ENCODE measurements around the gene MKRN3. TPM values are rescaled to one million over a fixed set of nuclear protein-coding genes. Genes with fewer than 3 reads are reported as not detected.

The MKRN3 gene
- total RNA-seq, 2 experiments from 2014 or later, result 0.91 to 1.5 TPM

DNA sequence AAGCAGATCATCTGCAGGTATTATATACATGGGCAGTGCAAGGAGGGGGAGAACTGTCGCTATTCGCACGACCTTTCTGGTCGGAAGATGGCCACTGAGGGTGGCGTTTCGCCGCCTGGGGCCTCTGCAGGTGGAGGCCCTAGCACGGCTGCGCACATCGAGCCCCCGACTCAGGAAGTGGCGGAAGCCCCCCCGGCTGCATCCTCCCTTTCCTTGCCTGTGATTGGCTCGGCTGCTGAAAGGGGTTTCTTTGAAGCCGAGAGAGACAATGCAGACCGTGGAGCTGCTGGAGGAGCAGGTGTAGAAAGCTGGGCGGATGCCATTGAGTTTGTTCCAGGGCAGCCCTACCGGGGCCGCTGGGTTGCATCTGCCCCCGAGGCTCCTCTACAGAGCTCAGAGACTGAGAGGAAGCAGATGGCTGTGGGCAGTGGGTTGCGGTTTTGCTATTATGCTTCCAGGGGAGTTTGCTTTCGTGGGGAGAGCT lies 639 bp downstream of the MKRN3 start:
- ATAC-seq, result peak; percentile 55
- H3K4me3 Mint-ChIP-seq, result peak overlapping the region; percentile 65
- peak; percentile 33 for DNase-seq
- no peaks in the 10 kb centered on the region for H3K36me3 Mint-ChIP-seq (ENCODE audit: low read depth)
- ChIA-PET POLR2A (no interaction called here), CTCF (no interaction called here)
- H3K27me3 Mint-ChIP-seq (ENCODE audit: low read depth), result no peaks in the 10 kb centered on the region
- no peaks in the 10 kb centered on the region for H3K9me3 Mint-ChIP-seq (ENCODE audit: insufficient read depth)
- H3K4me1 Mint-ChIP-seq (ENCODE audit: low read depth), result no peaks in the 10 kb centered on the region
- H3K27ac Mint-ChIP-seq, result no peak overlapping the region

DNA sequence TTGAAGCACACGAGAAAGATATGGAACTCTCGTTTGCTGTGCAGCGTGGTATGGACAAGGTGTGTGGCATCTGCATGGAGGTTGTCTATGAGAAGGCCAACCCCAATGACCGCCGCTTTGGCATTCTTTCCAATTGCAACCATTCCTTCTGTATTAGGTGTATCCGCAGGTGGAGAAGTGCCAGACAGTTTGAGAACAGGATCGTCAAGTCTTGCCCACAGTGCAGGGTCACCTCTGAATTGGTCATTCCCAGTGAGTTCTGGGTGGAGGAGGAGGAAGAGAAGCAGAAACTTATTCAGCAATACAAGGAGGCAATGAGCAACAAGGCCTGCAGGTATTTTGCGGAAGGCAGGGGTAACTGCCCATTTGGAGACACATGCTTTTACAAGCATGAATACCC lies 1.2 kb downstream of the MKRN3 start:
- peak overlapping the region; percentile 65 for H3K4me3 Mint-ChIP-seq
- ATAC-seq (no peak), DNase-seq (no peak)
- no peaks in the 10 kb centered on the region for H3K4me1 Mint-ChIP-seq (ENCODE audit: low read depth)
- H3K27me3 Mint-ChIP-seq (ENCODE audit: low read depth), result no peaks in the 10 kb centered on the region
- no peaks in the 10 kb centered on the region for H3K36me3 Mint-ChIP-seq (ENCODE audit: low read depth)
- H3K9me3 Mint-ChIP-seq (ENCODE audit: insufficient read depth), result no peaks in the 10 kb centered on the region
- CTCF ChIA-PET, result no interaction called here
- POLR2A ChIA-PET, result no interaction called here
- no peak overlapping the region for H3K27ac Mint-ChIP-seq

DNA sequence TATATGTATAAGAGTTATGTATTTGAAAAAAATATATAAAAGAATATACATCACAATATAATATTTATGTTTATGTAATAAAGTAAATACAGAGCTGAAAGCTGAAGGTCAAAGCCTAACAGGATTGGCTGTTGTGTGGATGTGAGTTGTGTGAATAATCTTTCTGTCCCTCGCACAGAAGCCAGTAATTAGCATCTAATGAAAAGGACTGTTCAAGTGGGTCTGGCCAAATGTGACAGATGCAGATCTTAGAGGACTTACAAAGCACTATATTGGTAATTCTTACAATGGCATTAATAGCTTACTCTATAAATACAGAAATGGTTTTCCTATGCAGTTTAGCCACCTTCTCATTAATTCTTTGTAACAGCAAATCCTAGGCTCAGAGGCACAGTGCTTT lies 2.4 kb downstream of the MKRN3 start:
- ChIA-PET POLR2A (no interaction called here), CTCF (no interaction called here)
- H3K27ac Mint-ChIP-seq, result no peak overlapping the region
- ATAC-seq (no peak), DNase-seq (no peak)
- no peak overlapping the region for H3K4me3 Mint-ChIP-seq
- no peaks in the 10 kb centered on the region for H3K27me3 Mint-ChIP-seq (ENCODE audit: low read depth)
- no peaks in the 10 kb centered on the region for H3K9me3 Mint-ChIP-seq (ENCODE audit: insufficient read depth)
- no peaks in the 10 kb centered on the region for H3K4me1 Mint-ChIP-seq (ENCODE audit: low read depth)
- no peaks in the 10 kb centered on the region for H3K36me3 Mint-ChIP-seq (ENCODE audit: low read depth)

DNA sequence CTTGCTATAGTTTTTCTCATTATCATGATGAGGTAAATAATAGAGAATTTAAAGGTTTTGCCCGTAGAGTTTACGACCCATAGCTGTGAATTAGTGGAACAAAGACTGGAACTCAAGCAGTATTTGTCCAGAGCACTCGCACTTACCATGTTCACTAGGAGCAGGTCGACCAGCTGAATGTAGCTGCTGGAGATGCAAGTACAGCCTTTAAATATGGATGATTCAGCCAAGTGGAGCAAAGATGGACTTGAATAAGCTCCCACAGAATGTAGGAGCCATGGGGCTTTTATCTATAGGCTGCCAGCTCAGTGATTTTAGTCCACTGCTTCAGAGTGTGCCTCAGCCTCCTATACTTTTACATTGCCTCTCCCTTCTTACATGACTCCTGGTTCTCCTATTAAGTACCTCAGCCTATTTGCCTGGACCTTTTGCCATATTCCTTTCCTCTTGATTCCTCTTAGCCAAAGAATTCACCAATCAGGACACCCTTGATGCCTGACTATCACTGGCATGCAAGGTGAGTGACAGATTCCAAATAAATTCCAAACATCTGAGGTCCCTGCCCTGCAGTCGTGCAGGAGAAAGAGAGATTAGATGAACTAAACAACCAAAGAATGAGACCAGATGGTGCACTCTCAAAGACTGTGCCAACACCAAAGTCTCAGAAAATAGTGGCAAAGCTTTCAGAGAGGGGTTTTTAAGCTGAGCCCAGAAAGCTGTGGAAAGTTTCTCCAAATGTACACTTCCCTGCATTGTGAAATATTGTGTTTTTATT lies 3.9 kb downstream of the MKRN3 start:
- POLR2A ChIA-PET, result no interaction called here
- Mint-ChIP-seq H3K4me3 (no peak overlapping the region), H3K9me3 (ENCODE audit: insufficient read depth) (no peaks in the 10 kb centered on the region)

DNA sequence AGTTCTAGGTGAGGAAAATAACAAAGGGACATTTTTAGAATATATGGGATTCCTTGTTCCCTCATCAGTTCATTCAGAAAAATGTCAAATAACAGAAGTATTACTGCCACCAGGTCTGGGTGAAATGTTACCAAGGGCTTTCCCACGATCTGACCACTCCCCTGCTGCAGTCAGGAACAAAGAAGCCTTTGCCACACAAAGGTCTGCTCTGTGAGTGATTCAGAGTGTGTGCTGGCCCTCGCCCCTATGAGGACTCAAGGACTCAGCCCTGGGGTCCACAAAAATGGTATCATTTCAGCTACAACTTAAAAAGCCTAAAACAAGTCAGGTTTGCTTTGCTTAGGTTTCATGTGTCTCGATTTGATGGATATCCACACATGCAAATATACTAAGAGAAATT lies 5.0 kb downstream of the MKRN3 start:
- DNase-seq, result no peak
- H3K36me3 Mint-ChIP-seq (ENCODE audit: low read depth), result no peaks in the 10 kb centered on the region
- H3K27me3 Mint-ChIP-seq (ENCODE audit: low read depth), result no peaks in the 10 kb centered on the region
- ChIA-PET POLR2A (no interaction called here), CTCF (no interaction called here)
- no peaks in the 10 kb centered on the region for H3K4me1 Mint-ChIP-seq (ENCODE audit: low read depth)
- H3K4me3 Mint-ChIP-seq, result no peak overlapping the region
- H3K9me3 Mint-ChIP-seq (ENCODE audit: insufficient read depth), result no peaks in the 10 kb centered on the region
- no peak for ATAC-seq
- no peak overlapping the region for H3K27ac Mint-ChIP-seq

More for the DNA sequence above, 3.9 kb downstream of the MKRN3 start:
- Mint-ChIP-seq H3K4me1 (ENCODE audit: low read depth) (no peaks in the 10 kb centered on the region), H3K27ac (no peak overlapping the region), H3K36me3 (ENCODE audit: low read depth) (no peaks in the 10 kb centered on the region), H3K27me3 (ENCODE audit: low read depth) (no peaks in the 10 kb centered on the region)
- CTCF ChIA-PET, result no interaction called here
- ATAC-seq (no peak), DNase-seq (no peak)

DNA sequence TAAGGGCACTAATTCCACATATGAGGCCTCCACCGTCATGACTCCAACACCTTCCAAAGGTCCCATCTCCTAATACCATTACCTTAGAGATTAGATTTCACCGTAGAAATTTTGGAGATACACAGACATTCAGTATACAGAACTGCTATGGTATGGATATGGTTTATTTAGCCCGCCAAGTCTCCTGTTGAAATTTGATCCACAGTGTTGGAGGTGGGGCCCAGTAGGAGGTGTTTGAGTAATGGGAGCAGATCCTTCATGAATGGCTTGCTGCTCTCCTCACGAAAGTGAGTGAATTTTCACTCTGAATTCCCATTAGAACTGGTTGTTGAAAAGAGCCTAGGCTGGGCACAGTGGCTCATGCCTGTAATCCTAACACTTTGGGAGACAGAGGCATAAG lies 7.4 kb downstream of the MKRN3 start:
- H3K9me3 Mint-ChIP-seq (ENCODE audit: insufficient read depth), result no peaks in the 10 kb centered on the region
- H3K4me1 Mint-ChIP-seq (ENCODE audit: low read depth), result no peaks in the 10 kb centered on the region
- no peak overlapping the region for H3K27ac Mint-ChIP-seq
- H3K4me3 Mint-ChIP-seq, result no peak overlapping the region
- ChIA-PET POLR2A (no interaction called here), CTCF (no interaction called here)
- DNase-seq, result no peak
- H3K36me3 Mint-ChIP-seq (ENCODE audit: low read depth), result no peaks in the 10 kb centered on the region
- H3K27me3 Mint-ChIP-seq (ENCODE audit: low read depth), result no peaks in the 10 kb centered on the region
- no peak for ATAC-seq

DNA sequence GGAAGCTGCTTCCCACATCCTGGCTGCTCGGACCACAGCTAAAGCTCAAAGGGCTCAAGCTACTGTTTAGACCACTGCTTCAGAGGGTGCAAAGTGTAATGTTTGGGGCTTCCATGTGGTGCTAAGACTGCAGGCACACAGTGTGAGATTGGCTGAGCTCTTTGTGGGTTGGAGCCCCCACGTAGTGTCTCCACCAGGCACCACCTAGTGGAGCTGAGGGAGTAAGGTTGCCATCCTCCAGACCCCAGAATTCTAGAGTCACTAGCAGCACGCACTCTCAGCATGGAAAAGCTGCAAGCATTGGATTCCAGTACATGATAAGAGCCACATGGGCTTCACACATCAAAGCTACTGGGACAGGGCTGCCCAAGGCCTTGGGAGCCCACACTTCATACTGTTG lies 9.3 kb downstream of the MKRN3 start:
- ChIA-PET POLR2A (no interaction called here), CTCF (no interaction called here)
- H3K27me3 Mint-ChIP-seq (ENCODE audit: low read depth), result no peaks in the 10 kb centered on the region
- DNase-seq (no peak), ATAC-seq (no peak)
- H3K4me1 Mint-ChIP-seq (ENCODE audit: low read depth), result no peaks in the 10 kb centered on the region
- no peaks in the 10 kb centered on the region for H3K36me3 Mint-ChIP-seq (ENCODE audit: low read depth)
- no peaks in the 10 kb centered on the region for H3K9me3 Mint-ChIP-seq (ENCODE audit: insufficient read depth)
- H3K4me3 Mint-ChIP-seq, result no peak overlapping the region
- H3K27ac Mint-ChIP-seq, result no peak overlapping the region

DNA sequence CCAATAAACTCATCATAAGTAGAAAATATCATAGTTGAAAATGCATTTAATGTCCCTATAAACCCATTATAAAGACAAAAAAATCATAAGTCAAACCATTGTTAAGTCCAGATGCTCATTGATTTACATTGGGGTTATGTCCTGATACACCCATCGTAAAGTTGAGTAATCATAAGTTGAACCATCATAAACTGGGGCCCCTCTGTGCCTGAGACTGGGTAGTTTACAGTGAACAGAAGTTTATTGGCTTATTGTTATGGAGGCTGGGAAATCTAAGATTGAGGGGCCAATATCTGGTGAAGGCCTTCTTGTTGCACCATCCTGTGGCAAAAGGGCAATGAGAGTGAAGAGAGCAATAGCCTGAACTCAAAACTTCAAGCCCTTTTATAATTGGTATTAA lies 10.6 kb downstream of the MKRN3 start:
- POLR2A ChIA-PET, result no interaction called here
- DNase-seq (no peak), ATAC-seq (no peak)
- Mint-ChIP-seq H3K9me3 (ENCODE audit: insufficient read depth) (no peaks in the 10 kb centered on the region), H3K4me3 (no peak overlapping the region), H3K27ac (no peak overlapping the region), H3K4me1 (ENCODE audit: low read depth) (no peaks in the 10 kb centered on the region), H3K27me3 (ENCODE audit: low read depth) (no peaks in the 10 kb centered on the region), H3K36me3 (ENCODE audit: low read depth) (no peaks in the 10 kb centered on the region)
- CTCF ChIA-PET, result no interaction called here

DNA sequence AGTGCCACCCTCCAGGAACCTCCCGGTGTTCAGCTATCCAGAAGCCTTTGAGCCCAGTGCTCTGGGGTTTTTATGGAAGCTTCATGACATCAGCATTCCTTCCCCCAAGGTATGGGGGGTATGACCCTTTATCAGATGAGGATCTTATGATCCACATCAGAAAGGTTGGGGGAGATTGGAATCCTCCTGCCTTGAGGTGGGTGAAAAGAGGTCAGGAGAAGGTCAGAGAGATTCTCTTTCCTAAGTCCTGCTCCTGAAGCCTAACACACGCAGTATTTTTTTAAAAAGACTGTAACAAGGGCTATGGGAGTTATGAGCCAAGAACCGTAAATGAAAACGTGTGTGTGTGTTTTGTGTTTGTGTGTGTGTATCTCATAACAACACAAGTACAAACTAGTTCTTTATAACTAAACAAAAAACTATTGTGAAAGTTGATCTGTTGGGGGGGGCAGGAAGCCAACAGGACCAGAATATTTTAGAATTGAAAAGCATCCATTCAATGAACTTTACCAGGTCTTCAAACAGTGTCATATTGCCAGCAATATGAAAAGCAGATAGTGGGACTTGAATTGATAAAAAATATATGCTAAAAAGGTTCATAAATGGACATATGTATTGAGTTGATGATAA lies 13.2 kb downstream of the MKRN3 start:
- Mint-ChIP-seq H3K27ac (no peak overlapping the region), H3K36me3 (ENCODE audit: low read depth) (no peaks in the 10 kb centered on the region), H3K4me1 (ENCODE audit: low read depth) (no peaks in the 10 kb centered on the region), H3K4me3 (no peak overlapping the region), H3K9me3 (ENCODE audit: insufficient read depth) (no peaks in the 10 kb centered on the region), H3K27me3 (ENCODE audit: low read depth) (no peaks in the 10 kb centered on the region)
- DNase-seq (no peak), ATAC-seq (no peak)
- POLR2A ChIA-PET, result no interaction called here
- CTCF ChIA-PET, result no interaction called here

DNA sequence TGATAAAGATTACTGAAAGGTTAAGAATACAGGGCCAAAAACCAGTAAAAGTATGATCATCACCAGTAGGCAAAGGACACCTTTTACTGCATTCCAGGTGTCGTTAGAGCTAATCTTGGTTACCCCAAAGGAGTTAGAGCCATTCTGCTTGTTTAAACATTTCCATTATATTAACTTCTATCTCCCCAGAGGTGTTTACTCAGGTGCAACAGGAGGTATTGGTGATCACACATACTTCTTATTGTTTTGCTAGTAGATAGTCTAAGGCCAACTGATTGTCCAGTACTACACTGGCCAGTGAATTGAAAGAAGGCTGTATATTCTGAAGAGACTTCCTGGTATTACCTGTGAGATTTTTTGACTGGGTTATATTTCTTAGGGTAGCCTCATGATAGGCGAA lies 22.8 kb downstream of the MKRN3 start:
- POLR2A ChIA-PET, result no interaction called here
- DNase-seq, result no peak
- H3K27me3 Mint-ChIP-seq (ENCODE audit: low read depth), result no peaks in the 10 kb centered on the region

DNA sequence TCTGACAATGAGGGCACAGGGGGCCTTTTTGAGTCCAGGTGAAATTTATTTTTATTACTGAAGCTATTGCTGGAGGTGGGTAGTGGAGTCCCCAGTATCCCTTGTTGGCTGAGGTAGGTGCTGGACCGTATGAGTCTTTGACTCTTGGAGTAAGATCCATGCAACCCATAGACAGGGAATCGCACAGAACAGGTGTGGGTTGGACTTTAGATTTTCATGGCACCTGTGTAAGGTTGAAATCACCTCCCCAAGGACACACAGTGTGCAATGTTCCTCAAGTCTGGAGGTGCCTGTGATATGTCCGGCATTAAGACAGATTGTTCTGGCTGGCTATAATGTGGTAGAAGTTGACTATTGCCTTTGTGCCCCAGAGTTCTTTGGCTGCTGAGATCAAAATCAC lies 23.5 kb downstream of the MKRN3 start:
- ChIA-PET CTCF (no interaction called here), POLR2A (no interaction called here)
- no peak for DNase-seq
- ATAC-seq, result no peak
- Mint-ChIP-seq H3K4me3 (no peak overlapping the region), H3K36me3 (ENCODE audit: low read depth) (no peaks in the 10 kb centered on the region), H3K4me1 (ENCODE audit: low read depth) (no peaks in the 10 kb centered on the region), H3K9me3 (ENCODE audit: insufficient read depth) (no peaks in the 10 kb centered on the region), H3K27me3 (ENCODE audit: low read depth) (no peaks in the 10 kb centered on the region), H3K27ac (no peak overlapping the region)

More for the DNA sequence above, 22.8 kb downstream of the MKRN3 start:
- no peaks in the 10 kb centered on the region for H3K4me1 Mint-ChIP-seq (ENCODE audit: low read depth)
- no peak for ATAC-seq
- no peaks in the 10 kb centered on the region for H3K36me3 Mint-ChIP-seq (ENCODE audit: low read depth)
- CTCF ChIA-PET, result interaction anchor here (1.1 kb wide), 1 partner anchor 91 kb away, joined by 3 read pairs; no protein-coding TSS in a partner anchor
- H3K27ac Mint-ChIP-seq, result no peak overlapping the region
- no peaks in the 10 kb centered on the region for H3K9me3 Mint-ChIP-seq (ENCODE audit: insufficient read depth)
- H3K4me3 Mint-ChIP-seq, result no peak overlapping the region

DNA sequence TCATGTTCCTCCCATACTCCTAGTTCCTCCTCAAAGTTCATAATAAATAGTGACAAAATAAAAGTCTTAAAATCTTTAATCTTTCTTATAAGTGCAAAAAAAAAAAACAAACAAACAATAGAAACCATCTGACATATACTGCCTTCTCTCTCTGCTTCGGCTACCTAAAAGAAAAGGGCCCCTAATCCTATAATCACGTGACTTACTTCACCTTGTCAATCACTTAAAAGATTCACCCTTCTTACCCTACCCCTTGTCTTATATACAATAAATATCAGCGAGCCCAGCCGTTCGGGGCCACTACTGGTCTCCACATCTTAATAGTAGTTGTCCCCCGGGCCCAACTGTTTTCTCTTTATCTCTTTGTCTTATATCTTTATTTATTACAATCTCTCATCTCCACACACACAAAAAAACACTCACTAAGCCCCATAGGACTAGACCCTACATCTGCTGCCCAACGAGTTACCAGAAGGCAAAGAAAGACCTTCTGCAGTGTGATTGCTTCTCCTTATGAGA lies 28.8 kb downstream of the MKRN3 start:
- Mint-ChIP-seq H3K27me3 (ENCODE audit: low read depth) (no peaks in the 10 kb centered on the region), H3K4me1 (ENCODE audit: low read depth) (no peaks in the 10 kb centered on the region), H3K27ac (no peak overlapping the region), H3K9me3 (ENCODE audit: insufficient read depth) (no peaks in the 10 kb centered on the region), H3K36me3 (ENCODE audit: low read depth) (no peaks in the 10 kb centered on the region), H3K4me3 (no peak overlapping the region)
- POLR2A ChIA-PET, result no interaction called here
- CTCF ChIA-PET, result no interaction called here
- ATAC-seq (no peak), DNase-seq (no peak)
